ENCODE measurements around the gene PRRC1.

The PRRC1 gene

GRCh38 chr5:127602481-127602880 lies 85.0 kb downstream of the PRRC1 start:
- FAIRE-seq (no peak), DNase-seq (ENCODE audit: insufficient read length, low spot score) (no peak)

GRCh38 chr5:127602896-127603844 lies 85.7 kb downstream of the PRRC1 start:
- no peak for FAIRE-seq
- DNase-seq (ENCODE audit: insufficient read length, low spot score), result no peak
